Psoas muscle (tissue), 8 donors: Measurements from ENCODE around the gene LTO1. TPM values are rescaled to one million over a fixed set of nuclear protein-coding genes. Genes with fewer than 3 reads are reported as not detected.
A peak's percentile ranks its signal among the peaks of the same experiment; 100 is the strongest.

Experiments
- ATAC-seq, 4 donors: fragments of 200-7000 bp; cut with Tn5 transposase; one replicate each; pipeline ENCODE4 v1.9.1; 2020; ENCODE audit warnings: moderate library complexity in 3 of 4, mild to moderate bottlenecking in 2 of 4
- DNase-seq, 2 donors: peaks; one replicate each; pipeline ENCODE4 v3.0.0-alpha.2; 2020
- H3K27ac ChIP-seq: fragments of 200-600 bp; one replicate; pipeline ENCODE4 v1.8.0; 2022
- H3K27me3 ChIP-seq, 3 donors: fragments of 200-600 bp in 1 of 3; one replicate each; pipeline versions ENCODE4 v1.6.1 to v1.8.0; 2013 to 2022; ENCODE audit warnings: low read length in 2 of 3, mild to moderate bottlenecking in 2 of 3, moderate library complexity in 1 of 3; ENCODE audit not compliant: insufficient read depth in 3 of 3
- H3K36me3 ChIP-seq, 2 donors: fragments of 200-600 bp in 1 of 2; one replicate each; pipeline versions ENCODE4 v1.6.1 to v1.8.0; 2013 to 2022; ENCODE audit warnings: low read depth in 1 of 2, mild to moderate bottlenecking in 1 of 2, moderate library complexity in 1 of 2; ENCODE audit not compliant: insufficient read depth in 1 of 2
- H3K4me1 ChIP-seq: fragments of 200-600 bp; one replicate; pipeline ENCODE4 v1.8.0; 2022
- H3K4me3 ChIP-seq: fragments of 200-600 bp; one replicate; pipeline ENCODE4 v1.8.0; 2022; ENCODE audit warnings: mild to moderate bottlenecking
- H3K9me3 ChIP-seq: fragments of 200-600 bp; one replicate; pipeline ENCODE4 v1.8.0; 2022
- WGBS, 3 donors: extraction: QIAGEN DNeasy Blood & Tissue Kit; methylation state at CpG; one replicate each; pipeline versions ENCODE4 v1.1.6 to v1.1.7; 2013; 5-methylcytosine and 5-hydroxymethylcytosine counted together
- intact Hi-C, 2 donors: fragments of 100-400 bp; cut with DNase I; formaldehyde crosslinking; loops; one replicate each; pipeline versions ENCODE4 v1.11.0 to v1.14.2; 2022
- polyA plus RNA-seq, 3 donors: library from polyadenylated mRNA; stranded (reverse); fragments of 200-250 nt; gene quantifications; one replicate each; pipeline ENCODE4 v1.2.3, GENCODE V29; 2013
- total RNA-seq, 4 donors: library from RNA; stranded (reverse); fragmentation: NEBNext Ultra II Directional in 2 of 4; extraction: Animal tissue kit (Norgen Biotek cat#: 25700) in 2 of 4; gene quantifications; one replicate each; pipeline versions ENCODE4 v1.2.1 to v1.2.4, GENCODE V29; 2021 to 2023
- TF ChIP-seq, protein P1 (sequence below): fragments of 200-600 bp; IDR thresholded peaks from one replicate; pipeline ENCODE4 v1.8.0; 2022; ENCODE audit warnings: antibody characterized with exemption
- donor health status: healthy with polysubstance abuse.
- donor health status: DM: no; HTN: no; CAD: no; lungs with moderate emphysema.
- donor health status: Bipolar disorder and iron deficiency.
- donor health status: healthy.
- donor health status: DM: yes; HTN: yes; CAD: no.
- donor health status: DM: no; HTN: no; CAD: no.
- donor health status: DM: no; HTN: no; CAD: no.
- donor health status: DM: yes; HTN: yes; CAD: no.

LTO1 gene
- total and polyA plus RNA-seq, 7 donors: 8.5 to 28.1 (median 9.2) TPM

DNA sequence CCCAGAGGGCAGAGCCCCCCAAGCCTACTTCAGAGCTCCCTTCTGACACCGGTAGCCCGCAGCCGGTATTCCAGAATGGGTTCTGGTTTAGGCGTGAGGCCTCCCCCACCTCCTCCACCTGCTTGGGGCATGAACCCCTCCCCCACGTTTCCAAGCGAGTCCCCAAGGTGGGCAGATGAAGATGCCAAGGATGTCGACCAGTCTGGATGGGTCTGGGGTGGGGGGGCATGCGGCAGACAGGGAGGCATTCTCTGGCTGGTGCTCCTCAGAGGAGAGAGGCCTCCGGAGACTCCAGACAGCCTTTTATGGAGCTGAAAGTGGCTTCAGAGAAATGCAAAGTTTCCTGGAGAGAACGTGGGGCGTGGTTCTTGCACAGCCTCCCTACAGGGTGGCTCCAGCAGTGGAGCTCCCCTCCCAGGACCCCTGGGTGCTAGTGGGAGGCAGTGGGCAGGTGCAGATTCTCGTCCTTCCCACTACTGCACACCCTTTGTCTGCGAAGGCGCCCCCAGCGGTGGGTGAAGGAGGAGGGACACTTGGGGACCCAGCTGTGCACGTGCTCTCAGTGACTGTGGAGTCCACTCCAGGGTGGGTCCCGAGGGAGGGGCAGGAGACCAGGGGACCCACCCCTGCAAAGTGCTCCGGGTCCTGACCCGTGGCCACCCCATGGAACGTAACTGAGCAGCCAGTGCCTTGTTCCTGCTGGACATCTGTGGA is 30.0 kb downstream of the LTO1 start:
- H3K4me1 ChIP-seq: peaks cover 9% of the 10 kb centered on the region
- TF ChIP-seq, protein P1, sequence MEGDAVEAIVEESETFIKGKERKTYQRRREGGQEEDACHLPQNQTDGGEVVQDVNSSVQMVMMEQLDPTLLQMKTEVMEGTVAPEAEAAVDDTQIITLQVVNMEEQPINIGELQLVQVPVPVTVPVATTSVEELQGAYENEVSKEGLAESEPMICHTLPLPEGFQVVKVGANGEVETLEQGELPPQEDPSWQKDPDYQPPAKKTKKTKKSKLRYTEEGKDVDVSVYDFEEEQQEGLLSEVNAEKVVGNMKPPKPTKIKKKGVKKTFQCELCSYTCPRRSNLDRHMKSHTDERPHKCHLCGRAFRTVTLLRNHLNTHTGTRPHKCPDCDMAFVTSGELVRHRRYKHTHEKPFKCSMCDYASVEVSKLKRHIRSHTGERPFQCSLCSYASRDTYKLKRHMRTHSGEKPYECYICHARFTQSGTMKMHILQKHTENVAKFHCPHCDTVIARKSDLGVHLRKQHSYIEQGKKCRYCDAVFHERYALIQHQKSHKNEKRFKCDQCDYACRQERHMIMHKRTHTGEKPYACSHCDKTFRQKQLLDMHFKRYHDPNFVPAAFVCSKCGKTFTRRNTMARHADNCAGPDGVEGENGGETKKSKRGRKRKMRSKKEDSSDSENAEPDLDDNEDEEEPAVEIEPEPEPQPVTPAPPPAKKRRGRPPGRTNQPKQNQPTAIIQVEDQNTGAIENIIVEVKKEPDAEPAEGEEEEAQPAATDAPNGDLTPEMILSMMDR: no peak
- WGBS, 3 donors: 84 to 86% (median 84%) methylated on average over 20 of the region's 20 CpGs
- no peak overlapping the region for H3K27ac ChIP-seq
- intact Hi-C loops: loop anchor here (5.0 to 10.0 kb wide), 2 partner anchors 198 to 350 kb away; partner anchors contain the start of gene MYEOV (in 1 of the 2)
- no peaks in the 10 kb centered on the region for H3K36me3 ChIP-seq
- H3K4me3 ChIP-seq: no peak overlapping the region
- DNase-seq (no peak), ATAC-seq (no peak)
- no peaks in the 10 kb centered on the region for H3K9me3 ChIP-seq
- peaks cover 0 to 59% (median 13%) of the 10 kb centered on the region in 3 donors for H3K27me3 ChIP-seq

DNA sequence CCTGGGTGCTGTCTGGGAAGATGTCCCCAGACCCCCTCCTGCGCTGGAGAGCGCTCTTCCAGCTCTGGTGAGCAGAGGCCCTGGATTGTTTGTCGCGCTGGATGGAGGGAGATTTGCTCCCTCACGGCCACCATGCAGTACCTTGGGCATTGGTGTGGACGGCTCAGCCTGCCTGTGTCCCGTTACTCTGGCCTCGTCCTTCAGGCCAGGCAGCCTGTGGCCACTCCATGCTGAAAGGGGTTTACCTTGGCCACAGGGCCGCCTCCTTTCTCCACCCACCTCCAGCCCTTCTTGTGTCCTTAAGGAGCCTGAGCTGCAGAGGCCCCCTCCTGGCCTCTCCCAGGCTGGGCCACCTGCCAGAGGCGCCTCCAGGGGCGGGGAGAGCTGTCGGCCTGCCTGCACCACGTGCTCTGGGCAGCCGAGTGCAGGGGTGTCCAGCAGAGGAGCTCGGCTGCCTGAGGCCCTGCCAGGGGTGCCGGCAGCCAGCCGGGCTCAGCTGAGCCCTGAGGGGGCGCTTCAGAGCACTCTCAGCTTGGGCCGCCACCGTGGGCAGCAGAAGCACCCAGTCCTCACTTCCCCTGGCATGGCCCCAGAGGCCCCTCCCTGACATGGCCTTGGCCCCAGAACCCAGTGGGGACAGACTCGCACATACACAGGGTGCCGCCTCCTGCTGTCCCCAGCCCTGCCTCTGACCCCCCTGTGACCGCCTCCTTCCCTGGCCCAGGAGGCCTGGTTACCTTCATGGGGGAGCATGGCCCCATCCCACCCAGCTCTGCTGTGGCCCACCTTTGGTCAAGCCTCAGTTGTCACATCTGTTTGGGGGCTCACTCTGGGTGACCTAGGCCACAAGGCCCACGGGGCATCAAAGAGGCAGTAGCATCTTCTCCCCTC is 30.8 kb downstream of the LTO1 start:
- TF ChIP-seq, protein P1: no peak
- ATAC-seq (peak in 3 of 4 donors; percentile 17 to 23 (median 18)), DNase-seq (peak; percentile 43 to 70)
- WGBS, 3 donors: 41 to 46% (median 43%) methylated on average over 23 to 24 of the region's 24 CpGs
- Histone ChIP-seq H3K36me3 (no peaks in the 10 kb centered on the region), H3K4me1 (peaks cover 14% of the 10 kb centered on the region), H3K9me3 (no peaks in the 10 kb centered on the region), H3K27me3 (peaks cover 0 to 67% (median 14%) of the 10 kb centered on the region in 3 donors), H3K4me3 (no peak overlapping the region), H3K27ac (no peak overlapping the region)
- intact Hi-C loops: loop anchor here (5.0 to 10.0 kb wide), 2 partner anchors 197 to 350 kb away; partner anchors contain the start of gene MYEOV (in 1 of the 2)

DNA sequence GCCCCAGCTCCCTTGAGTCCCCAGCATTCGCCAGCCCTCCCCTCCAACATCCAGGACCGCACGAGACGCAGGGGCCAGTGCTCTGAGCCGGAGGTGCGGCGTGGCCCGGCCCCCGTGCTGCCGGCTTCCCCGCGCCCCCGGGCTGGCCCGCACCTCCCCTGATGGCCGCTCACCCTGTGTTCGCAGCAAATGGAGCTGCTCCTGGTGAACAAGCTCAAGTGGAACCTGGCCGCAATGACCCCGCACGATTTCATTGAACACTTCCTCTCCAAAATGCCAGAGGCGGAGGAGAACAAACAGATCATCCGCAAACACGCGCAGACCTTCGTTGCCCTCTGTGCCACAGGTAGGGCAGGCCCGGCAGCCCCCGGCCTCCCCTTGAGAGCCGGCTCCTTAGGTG is 31.5 kb downstream of the LTO1 start:
- H3K4me1 ChIP-seq: peaks cover 14% of the 10 kb centered on the region
- intact Hi-C loops: loop anchor here (1.0 to 10.0 kb wide), 4 partner anchors 196 to 542 kb away; partner anchors contain the start of gene MYEOV (in 1 of the 2)
- H3K36me3 ChIP-seq: no peaks in the 10 kb centered on the region
- TF ChIP-seq, protein P1: no peak
- H3K27me3 ChIP-seq: peaks cover 0 to 73% (median 19%) of the 10 kb centered on the region in 3 donors
- H3K4me3 ChIP-seq: peak overlapping the region; percentile 75
- ATAC-seq (peak in 1 of 4 donors; percentile 2), DNase-seq (no peak)
- no peak overlapping the region for H3K27ac ChIP-seq
- no peaks in the 10 kb centered on the region for H3K9me3 ChIP-seq
- 45 to 62% (median 56%) methylated on average over 21 to 27 of the region's 27 CpGs for WGBS, 3 donors

DNA sequence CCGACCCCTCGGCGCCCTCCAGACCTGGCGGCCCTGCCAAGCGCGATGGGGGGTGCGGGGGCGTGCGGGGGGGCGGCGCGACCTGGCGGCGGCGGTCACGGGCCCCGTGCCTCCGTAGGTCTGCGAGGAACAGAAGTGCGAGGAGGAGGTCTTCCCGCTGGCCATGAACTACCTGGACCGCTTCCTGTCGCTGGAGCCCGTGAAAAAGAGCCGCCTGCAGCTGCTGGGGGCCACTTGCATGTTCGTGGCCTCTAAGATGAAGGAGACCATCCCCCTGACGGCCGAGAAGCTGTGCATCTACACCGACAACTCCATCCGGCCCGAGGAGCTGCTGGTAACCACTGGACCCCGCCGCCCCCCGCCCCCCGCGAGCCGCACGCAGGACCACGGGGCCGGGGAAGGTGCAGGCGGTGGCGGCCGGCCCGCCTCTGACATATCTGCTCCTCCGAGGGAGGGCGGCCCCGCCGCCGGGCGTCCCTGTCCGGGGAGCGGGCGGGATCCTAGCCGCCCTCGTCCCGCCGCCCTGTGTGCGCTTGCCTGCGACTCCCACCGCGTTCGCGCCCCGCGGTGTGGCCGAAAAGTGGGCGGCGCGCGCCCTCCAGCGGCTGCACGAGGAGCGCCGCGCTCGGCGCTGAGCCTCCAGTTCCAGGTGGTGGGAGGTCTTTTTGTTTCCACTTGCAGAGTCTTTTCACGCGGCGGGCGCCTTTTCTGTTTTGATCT is 32.1 kb downstream of the LTO1 start:
- Histone ChIP-seq H3K36me3 (no peaks in the 10 kb centered on the region), H3K27ac (no peak overlapping the region), H3K9me3 (no peaks in the 10 kb centered on the region), H3K4me3 (peak overlapping the region; percentile 75), H3K4me1 (peaks cover 20% of the 10 kb centered on the region), H3K27me3 (peaks cover 0 to 79% (median 19%) of the 10 kb centered on the region in 3 donors)
- DNase-seq: peak; percentile 78 to 84
- intact Hi-C loops: loop anchor here (1.0 to 10.0 kb wide), 4 partner anchors 196 to 542 kb away; partner anchors contain the start of gene MYEOV (in 1 of the 2)
- TF ChIP-seq, protein P1: peak; percentile 92
- 1% methylated on average over 48 to 81 of the region's 81 CpGs for WGBS, 3 donors
- ATAC-seq: peak; percentile 76 to 86 (median 84)
